Activated naive CD4-positive, alpha-beta T cell treated with anti-CD3 and anti-CD28 coated beads, Interleukin-2, amount 50 U/mL, for 16 hours (primary cell): ENCODE data around the gene CAPN12.

Source experiments
- DNase-seq: peaks from one replicate; pipeline ENCODE4 v3.0.0-alpha.2; 2020

The CAPN12 gene

DNA sequence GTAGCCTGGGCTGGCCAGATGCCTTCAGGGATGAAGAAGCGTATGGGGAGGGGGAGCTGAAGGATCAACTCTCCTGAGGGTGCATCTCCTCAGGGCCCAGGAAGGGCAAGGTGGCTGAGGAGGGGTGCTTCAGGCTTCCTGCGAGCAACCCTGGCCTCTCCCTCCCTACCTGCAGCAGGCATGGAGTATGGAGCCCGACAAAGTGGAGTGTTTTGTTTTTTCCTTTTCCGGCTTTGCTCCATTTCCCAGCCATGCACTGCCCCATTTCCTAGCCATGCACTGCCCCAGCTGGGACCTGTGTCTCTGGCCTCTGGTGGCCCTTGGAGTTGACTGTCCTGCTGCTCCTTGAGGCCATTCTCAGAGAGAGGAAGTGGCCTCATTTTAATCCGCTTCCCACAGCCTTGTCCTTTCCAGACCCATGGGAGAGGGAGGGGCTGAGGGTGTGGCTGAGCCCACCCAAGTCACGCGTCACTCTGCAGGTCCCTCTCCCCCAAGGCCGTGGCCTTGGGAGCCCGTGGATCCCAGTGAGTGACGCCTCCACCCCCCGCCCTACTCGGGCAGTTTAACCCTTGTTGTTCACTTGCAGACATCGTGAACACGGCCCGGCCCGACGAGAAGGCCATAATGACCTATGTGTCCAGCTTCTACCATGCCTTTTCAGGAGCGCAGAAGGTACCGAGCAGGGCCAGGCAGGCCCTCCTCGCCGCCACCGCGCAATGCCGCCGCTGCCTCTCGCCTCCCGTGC, 34.4 kb downstream of the CAPN12 start:
- no peak for DNase-seq

GRCh38 chr19:38709119-38709518, 35.2 kb downstream of the CAPN12 start:
- no peak for DNase-seq

DNA sequence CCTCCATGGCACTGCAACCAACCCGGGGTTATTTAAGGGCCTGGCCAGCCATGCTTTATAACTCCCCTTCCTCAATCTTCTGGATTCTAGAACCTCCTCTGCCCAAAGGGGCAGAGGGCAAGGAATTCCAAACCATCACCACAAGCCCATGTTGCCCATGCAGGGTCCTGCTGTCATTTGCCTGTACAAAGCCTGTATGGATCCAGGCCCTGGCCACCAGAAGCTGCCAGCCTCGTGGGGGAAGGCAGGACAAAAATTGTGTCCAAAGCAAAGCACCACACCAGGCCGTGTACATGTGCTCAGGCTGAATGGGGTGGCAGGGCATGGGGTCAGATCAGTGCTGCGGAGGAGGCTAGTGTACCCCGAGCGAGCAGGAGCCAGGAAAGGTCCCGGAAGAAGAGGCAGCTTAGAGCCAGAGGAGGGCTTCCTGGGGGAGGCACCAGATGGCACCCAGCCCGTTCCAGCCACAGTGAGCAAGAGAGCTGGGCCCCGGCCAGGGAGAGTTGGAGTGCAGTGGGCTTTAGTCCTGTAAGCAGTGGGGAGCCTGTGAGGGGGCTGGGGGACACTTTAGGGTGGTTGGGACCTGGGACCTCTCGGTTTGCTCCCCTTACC, 35.8 kb downstream of the CAPN12 start:
- DNase-seq, result no peak

DNA sequence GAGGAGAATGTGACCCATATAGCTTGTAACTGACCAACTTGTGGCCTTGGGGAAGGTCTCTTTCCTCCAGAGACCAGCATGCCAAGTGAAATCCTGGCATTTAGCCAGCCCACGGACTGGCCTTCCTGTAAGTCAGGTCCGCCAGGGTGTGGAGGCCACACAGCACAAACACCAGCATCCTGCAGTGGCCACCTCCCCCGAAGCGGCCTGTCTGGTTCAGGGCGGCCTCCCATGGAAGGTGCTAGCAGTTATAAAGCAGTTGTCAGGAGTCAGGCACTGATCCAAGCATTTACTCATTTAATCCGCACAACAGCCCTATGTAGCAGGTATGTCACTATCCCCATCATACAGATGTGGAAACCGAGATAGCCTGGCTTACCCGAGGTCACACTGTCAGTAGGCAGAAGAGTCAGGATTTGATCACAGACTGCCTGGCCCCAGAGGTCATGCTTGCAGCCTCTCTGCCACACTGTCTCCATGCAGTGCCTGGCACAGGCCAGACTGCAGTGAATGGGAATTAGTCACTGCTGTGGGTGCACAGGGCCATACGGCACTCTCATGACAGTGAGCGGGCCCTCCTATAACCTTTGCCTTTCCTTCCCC, 36.7 kb downstream of the CAPN12 start:
- DNase-seq, result no peak

DNA sequence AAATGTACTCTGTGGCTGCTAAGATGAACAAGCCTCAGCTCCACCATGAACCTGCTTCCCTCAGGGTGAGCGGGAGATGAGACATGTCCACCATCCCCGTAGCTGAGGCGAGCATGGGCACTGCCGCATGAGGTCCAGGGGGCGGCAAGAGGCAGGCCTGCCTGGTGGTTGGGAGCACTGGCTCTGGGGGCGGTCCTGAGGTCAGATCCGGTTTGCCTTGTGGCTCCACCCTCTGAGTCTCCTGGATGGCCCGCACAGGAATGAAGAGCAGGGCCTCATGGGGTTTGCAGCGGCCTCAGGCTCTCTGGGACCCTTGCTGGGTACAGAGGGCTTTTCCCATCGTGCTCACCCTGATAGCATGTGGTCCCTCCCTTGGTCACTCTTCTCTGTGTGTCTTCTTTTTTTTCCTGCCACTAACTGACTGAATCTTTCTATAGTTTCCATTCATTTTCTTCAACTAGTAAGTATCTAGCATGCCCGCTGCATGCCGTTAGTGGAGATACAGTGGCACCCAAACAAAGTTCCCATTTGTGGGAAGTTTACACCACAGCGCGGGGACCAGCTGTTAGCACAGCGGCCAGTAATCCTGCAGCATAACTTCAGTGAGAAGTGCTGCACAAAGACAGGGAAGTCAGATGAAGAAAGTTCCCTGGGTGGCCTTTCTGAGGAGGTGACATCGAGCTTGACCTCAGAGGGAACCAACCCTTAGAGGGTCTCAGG, 37.3 kb downstream of the CAPN12 start:
- no peak for DNase-seq

- no peak for DNase-seq
Observed at GRCh38 chr19:38705197-38706019, 38.9 kb downstream of the CAPN12 start.

DNA sequence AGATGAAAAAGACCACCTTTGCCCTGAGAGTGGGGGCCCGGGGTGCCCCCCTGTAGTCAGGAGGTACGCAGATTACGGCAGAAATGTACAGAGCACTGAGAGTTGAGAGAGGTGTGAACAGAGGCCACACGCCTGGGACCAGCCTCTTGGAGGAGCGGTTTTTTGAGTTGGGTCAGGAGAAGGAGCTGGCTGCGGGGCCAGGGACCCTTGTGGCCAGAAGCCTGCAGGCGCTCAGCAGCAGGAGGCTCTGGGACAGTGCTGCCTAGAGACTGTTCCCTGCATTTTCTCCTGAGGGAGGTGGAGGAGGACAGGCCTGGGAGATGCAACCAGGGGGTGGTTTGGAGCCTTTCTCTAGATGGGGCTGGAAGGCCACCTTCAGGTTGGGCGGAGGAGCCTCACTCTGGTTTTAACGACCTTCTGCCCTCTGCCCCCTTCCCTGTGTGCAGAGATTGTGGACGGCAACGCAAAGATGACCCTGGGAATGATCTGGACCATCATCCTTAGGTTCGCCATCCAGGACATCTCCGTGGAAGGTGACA, 39.7 kb downstream of the CAPN12 start:
- no peak for DNase-seq

GRCh38 chr19:38703509-38703908, 40.8 kb downstream of the CAPN12 start:
- no peak for DNase-seq

DNA sequence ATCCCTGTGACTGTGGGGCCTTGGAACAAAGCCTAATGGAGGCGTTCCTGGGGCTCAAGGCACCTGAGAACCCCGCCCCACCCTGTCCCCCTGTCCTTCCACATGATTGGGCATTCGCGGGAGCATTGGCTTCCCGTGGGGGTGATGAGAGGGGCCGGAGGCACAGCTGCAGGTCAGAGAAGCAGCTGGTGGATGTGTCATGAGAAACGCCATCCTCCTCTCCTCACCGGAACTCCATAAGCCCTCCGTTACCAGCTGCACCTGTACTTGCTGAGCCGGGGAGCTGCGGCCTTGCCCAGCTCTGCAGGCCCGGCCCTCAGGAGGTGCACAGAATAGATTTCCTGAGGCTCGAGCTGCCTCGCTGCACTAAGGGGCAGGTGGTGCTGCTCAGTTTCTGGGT, 42.0 kb downstream of the CAPN12 start:
- DNase-seq, result no peak

GRCh38 chr19:38701455-38702063, 42.7 kb downstream of the CAPN12 start:
- DNase-seq, result no peak

GRCh38 chr19:38700902-38701454, 43.3 kb downstream of the CAPN12 start:
- no peak for DNase-seq

DNA sequence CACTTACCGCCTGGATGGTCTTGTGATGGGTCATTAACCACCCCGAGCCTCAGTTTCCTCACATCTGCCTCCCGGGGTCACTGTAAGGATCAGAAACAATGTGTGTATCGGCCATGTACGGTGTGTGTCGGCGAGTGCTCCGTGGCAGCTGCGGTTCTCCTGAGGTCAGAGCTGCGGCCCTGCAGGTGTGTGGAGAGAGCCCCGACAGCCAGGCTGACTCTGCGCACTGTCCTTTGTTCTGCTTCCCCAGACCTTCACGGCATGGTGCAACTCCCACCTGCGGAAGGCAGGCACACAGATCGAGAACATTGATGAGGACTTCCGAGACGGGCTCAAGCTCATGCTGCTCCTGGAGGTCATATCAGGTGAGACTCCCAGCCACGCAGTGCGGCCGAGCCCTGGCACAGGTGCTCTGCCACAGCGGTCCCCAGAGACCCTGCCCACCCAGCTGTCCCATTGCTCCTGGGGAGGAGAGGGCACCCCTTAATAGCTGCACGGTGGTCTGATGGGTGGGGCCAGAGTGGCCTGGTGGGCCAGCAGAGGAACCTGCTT, 43.8 kb downstream of the CAPN12 start:
- DNase-seq, result no peak

GRCh38 chr19:38699647-38700349, 44.5 kb downstream of the CAPN12 start:
- no peak for DNase-seq

- DNase-seq, result no peak
Observed at GRCh38 chr19:38699027-38699346, 45.3 kb downstream of the CAPN12 start.

- no peak for DNase-seq
Observed at GRCh38 chr19:38698225-38699026, 45.8 kb downstream of the CAPN12 start.

DNA sequence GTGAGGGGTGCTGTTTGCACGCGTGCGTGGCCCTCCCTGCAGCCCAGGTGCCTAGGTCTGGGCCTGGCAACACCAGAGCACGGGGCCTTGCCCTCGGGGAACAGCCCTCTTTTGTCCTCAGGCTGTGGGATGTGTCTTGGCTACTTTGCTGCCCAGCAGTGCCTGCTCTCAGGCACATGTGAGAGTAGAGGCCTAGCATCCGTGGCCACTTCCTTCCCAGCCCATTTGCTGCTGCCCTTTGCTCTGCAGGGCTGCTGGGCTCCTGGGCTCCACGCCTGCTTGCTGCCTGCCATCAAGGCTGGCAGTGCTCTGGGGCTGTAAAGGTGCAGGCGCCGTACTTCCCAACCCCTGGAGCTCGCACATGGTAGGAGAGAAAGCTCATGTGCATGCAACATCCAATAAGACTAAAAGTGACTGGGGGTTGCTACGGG, 46.6 kb downstream of the CAPN12 start:
- DNase-seq, result no peak

GRCh38 chr19:38697197-38697596, 47.1 kb downstream of the CAPN12 start:
- DNase-seq, result no peak

DNA sequence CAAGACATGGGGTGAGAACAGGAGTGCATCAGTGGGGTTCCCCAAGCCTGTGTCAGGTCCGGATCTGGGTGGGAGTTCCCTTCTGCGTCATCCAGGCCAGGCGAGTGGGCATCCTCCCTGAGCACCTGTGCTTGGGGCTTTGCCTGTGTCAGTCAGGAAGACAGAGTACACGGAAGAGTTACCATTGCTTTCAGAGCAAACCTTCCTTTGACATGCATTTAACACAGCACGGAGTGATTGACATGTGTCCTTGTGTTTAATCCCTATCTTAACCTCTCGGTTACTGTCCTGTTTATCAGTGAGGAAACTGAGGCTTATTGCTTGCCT, 47.6 kb downstream of the CAPN12 start:
- DNase-seq, result no peak

DNA sequence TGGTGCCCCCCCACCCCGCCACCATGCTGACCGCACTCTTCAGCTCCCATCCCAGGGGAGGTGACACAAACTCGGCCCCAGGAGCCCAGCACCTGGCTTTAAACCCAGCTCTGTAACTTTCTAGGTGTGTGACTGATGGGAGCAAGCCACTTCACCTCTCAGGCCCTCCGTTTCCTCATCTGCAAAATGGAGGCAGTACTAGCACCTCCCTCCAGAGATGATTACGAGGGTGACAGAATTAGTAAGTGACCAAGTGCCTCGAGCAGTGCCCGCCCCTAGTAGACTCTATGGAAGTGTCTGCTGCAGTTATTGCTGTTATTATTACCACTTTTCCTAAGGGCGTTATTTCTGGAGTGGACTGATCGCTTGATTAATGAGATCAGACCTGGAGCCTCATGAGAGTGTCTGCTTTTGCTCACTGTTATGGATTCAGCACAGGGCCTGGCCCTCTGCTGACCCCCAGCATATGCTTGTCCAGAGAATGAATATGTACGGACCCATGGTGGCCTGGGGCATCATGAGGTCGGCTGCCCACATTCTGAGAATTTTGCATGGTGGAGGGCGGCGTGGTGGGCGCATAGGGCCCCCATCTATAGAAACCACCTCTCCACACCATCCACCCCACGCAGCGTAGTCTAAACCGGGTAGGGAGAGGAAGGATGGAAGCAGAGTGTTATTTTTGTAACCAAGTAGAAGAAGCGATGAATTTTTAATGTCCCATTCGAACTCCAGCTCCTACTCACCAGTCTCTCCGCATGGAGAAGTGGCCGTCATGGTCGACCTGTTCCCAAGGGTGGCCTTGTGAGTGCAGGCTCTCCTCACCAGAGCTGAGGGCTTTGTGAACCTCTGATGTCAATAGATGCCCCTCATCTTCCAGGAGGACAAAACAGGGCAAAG, 48.2 kb downstream of the CAPN12 start:
- DNase-seq, result no peak
